GM12878 (cell line): ENCODE measurements around the gene APC2. TPM values are rescaled to one million over a fixed set of nuclear protein-coding genes. Genes with fewer than 3 reads are reported as not detected.
A peak's percentile ranks its signal among the peaks of the same experiment; 100 is the strongest.

ENCODE experiments used
- ATAC-seq: fragments of 200-7000 bp; cut with Tn5 transposase; 3 replicates; pipeline ENCODE4 v1.9.1; 2020; ENCODE audit warnings: mild to moderate bottlenecking, moderate library complexity
- BruUV-seq: library from RNA; stranded (reverse); fragments of 400-500 nt; replicated peaks from 2 replicates; lab custom pipeline; 2021; lab: Mats Ljungman, UMichigan
- CTCF ChIA-PET: fragments of 300-600 bp; sonication (Branson Sonifier 250); formaldehyde crosslinking; extraction: SDS; loops from one replicate; lab custom pipeline; 2021; ENCODE audit warnings: inconsistent platforms; lab: Yijun Ruan, JAX
- POLR2A ChIA-PET: fragments of 350-600 bp; formaldehyde crosslinking; extraction: SDS; loops from one replicate; lab custom pipeline; 2021; ENCODE audit warnings: inconsistent platforms; lab: Charles Lee
- RAD21 ChIA-PET: fragments of 300-600 bp; sonication (Branson Sonifier 250); formaldehyde crosslinking; loops from one replicate; lab custom pipeline; 2023; ENCODE audit warnings: antibody characterized with exemption; ENCODE audit not compliant: unreplicated experiment; lab: Charles Lee
- SMC1A ChIA-PET: fragments of 300-600 bp; sonication (Branson Sonifier 250); formaldehyde crosslinking; loops from one replicate; lab custom pipeline; 2023; ENCODE audit not compliant: unreplicated experiment, uncharacterized antibody; lab: Charles Lee
- DNase-seq: peaks from one replicate; pipeline ENCODE4 v3.0.0-alpha.2; 2011; ENCODE audit warnings: low read depth, low spot score
- FAIRE-seq: peaks from 3 replicates; lab custom pipeline; 2011; peaks lifted over from hg19 to GRCh38; lab: Jason Lieb, UNC
- H2AFZ ChIP-seq: 2 replicates; pipeline ENCODE4 v1.6.0; 2011; ENCODE audit warnings: low read depth, low read length, control low read depth; ENCODE audit not compliant: control insufficient read depth
- H3K27ac ChIP-seq: 2 replicates; pipeline ENCODE4 v1.5.1; 2011; ENCODE audit warnings: control low read depth; ENCODE audit not compliant: control insufficient read depth, insufficient read depth
- H3K27me3 ChIP-seq, 2 experiments: replicated peaks in 1 of 2; 2 replicates each; pipeline versions ENCODE4 v1.6.0 to v1.6.1; 2011; ENCODE audit warnings: low read length in 1 of 2; ENCODE audit not compliant: control insufficient read depth in 2 of 2, insufficient read depth in 2 of 2
- H3K36me3 ChIP-seq, 2 experiments: 2 replicates each; pipeline ENCODE4 v1.5.1; 2011; ENCODE audit warnings: low read length in 1 of 2; ENCODE audit not compliant: control insufficient read depth in 2 of 2, insufficient read depth in 2 of 2
- H3K4me1 ChIP-seq: 2 replicates; pipeline ENCODE4 v1.6.1; 2011; ENCODE audit warnings: mild to moderate bottlenecking, low read length, moderate library complexity, mixed read lengths; ENCODE audit not compliant: control insufficient read depth, insufficient read depth
- H3K4me2 ChIP-seq: 2 replicates; pipeline ENCODE4 v1.6.0; 2011; ENCODE audit warnings: control low read depth; ENCODE audit not compliant: control insufficient read depth, insufficient read depth
- H3K4me3 ChIP-seq: fragments of 200-600 bp; sonication (generic); 2 replicates; pipeline ENCODE4 v1.5.1; 2016
- H3K79me2 ChIP-seq: 2 replicates; pipeline ENCODE4 v1.6.0; 2011; ENCODE audit warnings: low read length; ENCODE audit not compliant: control insufficient read depth, insufficient read depth
- H3K9ac ChIP-seq: 2 replicates; pipeline ENCODE4 v1.8.0; 2011; ENCODE audit warnings: low read length, control low read depth, mixed read lengths; ENCODE audit not compliant: control insufficient read depth, insufficient read depth
- H3K9me3 ChIP-seq: replicated peaks from 3 replicates; pipeline ENCODE4 v1.5.1; 2011; ENCODE audit warnings: mild to moderate bottlenecking, low read length; ENCODE audit not compliant: control insufficient read depth, insufficient read depth
- H4K20me1 ChIP-seq: 2 replicates; pipeline ENCODE4 v1.6.0; 2011; ENCODE audit not compliant: control insufficient read depth, insufficient read depth
- CHD4 ChIP-seq: fragments of 200-600 bp; sonication (generic); IDR thresholded peaks from 2 replicates; pipeline ENCODE4 v1.6.1; 2016; ENCODE audit warnings: mild to moderate bottlenecking
- DPF2 ChIP-seq: fragments of 450-650 bp; IDR thresholded peaks from 2 replicates; pipeline ENCODE4 v1.6.1; 2017; ENCODE audit warnings: mild to moderate bottlenecking
- EED ChIP-seq: sonication (generic); IDR thresholded peaks from 2 replicates; pipeline ENCODE4 v1.6.1; 2016; ENCODE audit warnings: antibody characterized with exemption, low read depth
- FOS ChIP-seq: IDR thresholded peaks from 3 replicates; pipeline ENCODE4 v1.6.1; 2011; ENCODE audit warnings: borderline replicate concordance; ENCODE audit not compliant: insufficient read length; ENCODE audit errors: extremely low read depth
- HDGF ChIP-seq: fragments of 450-650 bp; IDR thresholded peaks from 2 replicates; pipeline ENCODE4 v1.6.1; 2016; ENCODE audit warnings: antibody characterized with exemption
- IKZF1 ChIP-seq: fragments of 450-650 bp; conservative IDR thresholded peaks from 2 replicates; pipeline ENCODE4 v1.6.1; 2017; ENCODE audit warnings: antibody characterized with exemption, mild to moderate bottlenecking
- MEF2B ChIP-seq: fragments of 450-650 bp; IDR thresholded peaks from 2 replicates; pipeline ENCODE4 v1.6.1; 2018; ENCODE audit warnings: mild to moderate bottlenecking, moderate library complexity; ENCODE audit not compliant: partially characterized antibody, poor library complexity, severe bottlenecking
- MYB ChIP-seq: fragments of 150-350 bp; IDR thresholded peaks from 2 replicates; pipeline ENCODE4 v1.6.1; 2014; ENCODE audit warnings: mild to moderate bottlenecking, low read depth, low read length, borderline replicate concordance
- NR2C2 ChIP-seq: IDR thresholded peaks from 2 replicates; pipeline ENCODE4 v1.6.1; 2011; ENCODE audit warnings: borderline replicate concordance, low read depth; ENCODE audit not compliant: control insufficient read depth, insufficient read length
- POLR2A ChIP-seq: IDR thresholded peaks from 2 replicates; pipeline ENCODE4 v1.6.1; 2011; ENCODE audit warnings: low read depth, mild to moderate bottlenecking, low read length
- SMC3 ChIP-seq: IDR thresholded peaks from 2 replicates; pipeline ENCODE4 v1.6.1; 2011; ENCODE audit warnings: low read length, improper control_type of control experiment, borderline replicate concordance
- YY1 ChIP-seq: IDR thresholded peaks from 2 replicates; pipeline ENCODE4 v1.6.1; 2011; ENCODE audit warnings: low read depth, mild to moderate bottlenecking, low read length
- ZNF207 ChIP-seq: fragments of 450-650 bp; IDR thresholded peaks from 2 replicates; pipeline ENCODE4 v1.6.1; 2014; ENCODE audit warnings: antibody characterized with exemption, mild to moderate bottlenecking, borderline replicate concordance
- ZNF274 ChIP-seq: IDR thresholded peaks from one replicate; pipeline ENCODE4 v1.8.0; 2011; ENCODE audit not compliant: insufficient read length, insufficient read depth
- WGBS: methylation state at CpG from one replicate; pipeline ENCODE4 v1.1.6; 2016; ENCODE audit warnings: low lambda C conversion rate; ENCODE audit not compliant: insufficient replicate concordance, insufficient coverage; ENCODE audit errors: missing lambda C conversion rate; 5-methylcytosine and 5-hydroxymethylcytosine counted together
- in situ Hi-C: fragments of 300-500 bp; cut with MboI; formaldehyde crosslinking; loops from 9 replicates; pipeline ENCODE4 v1.14.3; 2018; ENCODE audit warnings: mixed read lengths
- intact Hi-C: fragments of 100-400 bp; cut with micrococcal nuclease; formaldehyde crosslinking; loops from one replicate; pipeline ENCODE4 v1.14.2; 2022; ENCODE audit not compliant: unreplicated experiment
- polyA plus RNA-seq, 11 experiments: library from polyadenylated mRNA; depleted of rRNA in 4 of 11; unstranded in 6 of 11; stranded (reverse) in 5 of 11; fragments of >200 nt; fragmentation: Nextera tagmentation in 4 of 11; fragmentation: Illumina TruSeq in 1 of 11; extraction: Ambion mirVana in 4 of 11; extraction: Trizol in 1 of 11; gene quantifications; 1 replicate in 1 of 11; 2 replicates in 10 of 11; pipeline versions ENCODE4 v1.2.1 to v1.2.3, GENCODE V29; 2011 to 2016; ENCODE audit warnings: inconsistent platforms in 2 of 11, missing spikeins in 2 of 11, low read depth in 1 of 11
- total RNA-seq, 4 experiments: library from RNA; depleted of rRNA in 3 of 4; stranded (reverse); fragments of >200 nt in 3 of 4; fragmentation: Illumina TruSeq in 1 of 4; extraction: Trizol in 1 of 4; gene quantifications; 2 replicates each; pipeline versions ENCODE4 v1.2.1 to v1.2.3, GENCODE V29; 2013 to 2021
- TF ChIP-seq, protein P1 (sequence below): fragments of 450-650 bp; IDR thresholded peaks from 2 replicates; pipeline ENCODE4 v1.6.1; 2017; ENCODE audit warnings: antibody characterized with exemption, mild to moderate bottlenecking, moderate library complexity
- TF ChIP-seq, protein P2 (sequence below): fragments of 450-650 bp; IDR thresholded peaks from 2 replicates; pipeline ENCODE4 v1.6.1; 2014; ENCODE audit warnings: mild to moderate bottlenecking
- TF ChIP-seq, protein P3 (sequence below): fragments of 150-350 bp; IDR thresholded peaks from 2 replicates; pipeline ENCODE4 v1.6.1; 2014; ENCODE audit warnings: mild to moderate bottlenecking, low read depth, low read length
- TF ChIP-seq, protein P4 (sequence below): fragments of 450-650 bp; IDR thresholded peaks from 2 replicates; pipeline ENCODE4 v1.6.1; 2016; ENCODE audit warnings: mild to moderate bottlenecking

APC2 gene
- total and polyA plus RNA-seq, 10 of the 15 experiments (the other 5 are each of a cell fraction or from before 2014, with no cell fraction given), result under 0.01 to 0.73 (median 0.04) TPM; not detected in 5

DNA sequence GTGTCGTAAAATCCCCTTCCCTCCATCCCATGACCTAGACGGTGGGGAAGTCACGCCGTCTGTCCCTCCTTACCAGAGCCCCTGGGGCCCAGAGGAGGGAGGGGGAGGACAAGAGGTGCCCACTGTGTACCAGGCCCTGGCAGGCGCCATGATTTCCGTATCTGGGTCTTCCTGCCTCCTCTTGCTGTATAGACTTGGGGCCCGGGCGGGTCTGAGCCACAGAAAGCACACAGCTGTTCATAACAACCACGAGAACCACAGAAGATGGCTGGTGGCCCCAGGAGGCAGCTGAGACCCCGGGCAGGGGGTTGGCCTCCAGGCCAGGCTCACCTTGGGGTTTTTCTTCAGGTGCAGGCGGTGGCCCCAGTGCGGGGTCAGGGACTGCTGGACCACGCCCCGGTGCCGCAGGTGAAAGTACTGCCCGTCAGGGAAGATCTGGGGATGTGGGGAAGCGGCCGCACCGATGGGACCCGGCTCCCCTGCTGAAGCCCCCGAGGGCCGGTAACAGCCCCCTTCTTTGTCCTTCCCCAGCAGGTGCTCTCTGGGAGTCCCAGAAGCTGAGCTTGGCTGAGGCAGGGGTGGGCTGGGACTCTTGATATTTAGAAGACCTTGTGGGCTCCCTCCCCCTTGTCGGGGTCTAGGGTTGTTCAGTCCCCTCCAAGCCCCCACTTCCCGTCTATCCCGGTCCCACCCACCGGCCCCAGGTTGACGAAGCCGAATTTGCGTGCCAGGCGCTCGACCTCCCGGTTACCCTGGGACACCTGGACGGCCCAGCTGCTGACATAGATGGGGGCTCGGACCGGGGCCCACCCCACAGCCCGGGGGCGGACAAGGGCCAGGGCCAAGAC is 39.8 kb downstream of the APC2 start:
- in situ Hi-C loops, result no loop called here
- POLR2A ChIA-PET, result no interaction called here
- CTCF ChIA-PET, result no interaction called here
- TF ChIP-seq, protein P1, sequence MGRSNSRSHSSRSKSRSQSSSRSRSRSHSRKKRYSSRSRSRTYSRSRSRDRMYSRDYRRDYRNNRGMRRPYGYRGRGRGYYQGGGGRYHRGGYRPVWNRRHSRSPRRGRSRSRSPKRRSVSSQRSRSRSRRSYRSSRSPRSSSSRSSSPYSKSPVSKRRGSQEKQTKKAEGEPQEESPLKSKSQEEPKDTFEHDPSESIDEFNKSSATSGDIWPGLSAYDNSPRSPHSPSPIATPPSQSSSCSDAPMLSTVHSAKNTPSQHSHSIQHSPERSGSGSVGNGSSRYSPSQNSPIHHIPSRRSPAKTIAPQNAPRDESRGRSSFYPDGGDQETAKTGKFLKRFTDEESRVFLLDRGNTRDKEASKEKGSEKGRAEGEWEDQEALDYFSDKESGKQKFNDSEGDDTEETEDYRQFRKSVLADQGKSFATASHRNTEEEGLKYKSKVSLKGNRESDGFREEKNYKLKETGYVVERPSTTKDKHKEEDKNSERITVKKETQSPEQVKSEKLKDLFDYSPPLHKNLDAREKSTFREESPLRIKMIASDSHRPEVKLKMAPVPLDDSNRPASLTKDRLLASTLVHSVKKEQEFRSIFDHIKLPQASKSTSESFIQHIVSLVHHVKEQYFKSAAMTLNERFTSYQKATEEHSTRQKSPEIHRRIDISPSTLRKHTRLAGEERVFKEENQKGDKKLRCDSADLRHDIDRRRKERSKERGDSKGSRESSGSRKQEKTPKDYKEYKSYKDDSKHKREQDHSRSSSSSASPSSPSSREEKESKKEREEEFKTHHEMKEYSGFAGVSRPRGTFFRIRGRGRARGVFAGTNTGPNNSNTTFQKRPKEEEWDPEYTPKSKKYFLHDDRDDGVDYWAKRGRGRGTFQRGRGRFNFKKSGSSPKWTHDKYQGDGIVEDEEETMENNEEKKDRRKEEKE, result no peak
- TF ChIP-seq MEF2B (no peak), CHD4 (no peak), IKZF1 (peak; percentile 31; the same call in 1 of the 2 replicates), DPF2 (0 out of 2 replicates have a peak, but pooled peaks have one; percentile 43), SMC3 (no peak), EED (no peak), ZNF274 (no peak), ZNF207 (no peak), FOS (no peak), NR2C2 (no peak), POLR2A (peak; percentile 44; the same call in 1 of the 2 replicates), HDGF (no peak), YY1 (0 out of 2 replicates have a peak, but pooled peaks have one; percentile 48), MYB (no peak)
- TF ChIP-seq, protein P2, sequence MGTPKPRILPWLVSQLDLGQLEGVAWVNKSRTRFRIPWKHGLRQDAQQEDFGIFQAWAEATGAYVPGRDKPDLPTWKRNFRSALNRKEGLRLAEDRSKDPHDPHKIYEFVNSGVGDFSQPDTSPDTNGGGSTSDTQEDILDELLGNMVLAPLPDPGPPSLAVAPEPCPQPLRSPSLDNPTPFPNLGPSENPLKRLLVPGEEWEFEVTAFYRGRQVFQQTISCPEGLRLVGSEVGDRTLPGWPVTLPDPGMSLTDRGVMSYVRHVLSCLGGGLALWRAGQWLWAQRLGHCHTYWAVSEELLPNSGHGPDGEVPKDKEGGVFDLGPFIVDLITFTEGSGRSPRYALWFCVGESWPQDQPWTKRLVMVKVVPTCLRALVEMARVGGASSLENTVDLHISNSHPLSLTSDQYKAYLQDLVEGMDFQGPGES, result no peak
- TF ChIP-seq, protein P3, sequence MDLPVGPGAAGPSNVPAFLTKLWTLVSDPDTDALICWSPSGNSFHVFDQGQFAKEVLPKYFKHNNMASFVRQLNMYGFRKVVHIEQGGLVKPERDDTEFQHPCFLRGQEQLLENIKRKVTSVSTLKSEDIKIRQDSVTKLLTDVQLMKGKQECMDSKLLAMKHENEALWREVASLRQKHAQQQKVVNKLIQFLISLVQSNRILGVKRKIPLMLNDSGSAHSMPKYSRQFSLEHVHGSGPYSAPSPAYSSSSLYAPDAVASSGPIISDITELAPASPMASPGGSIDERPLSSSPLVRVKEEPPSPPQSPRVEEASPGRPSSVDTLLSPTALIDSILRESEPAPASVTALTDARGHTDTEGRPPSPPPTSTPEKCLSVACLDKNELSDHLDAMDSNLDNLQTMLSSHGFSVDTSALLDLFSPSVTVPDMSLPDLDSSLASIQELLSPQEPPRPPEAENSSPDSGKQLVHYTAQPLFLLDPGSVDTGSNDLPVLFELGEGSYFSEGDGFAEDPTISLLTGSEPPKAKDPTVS, result no peak
- TF ChIP-seq, protein P4, sequence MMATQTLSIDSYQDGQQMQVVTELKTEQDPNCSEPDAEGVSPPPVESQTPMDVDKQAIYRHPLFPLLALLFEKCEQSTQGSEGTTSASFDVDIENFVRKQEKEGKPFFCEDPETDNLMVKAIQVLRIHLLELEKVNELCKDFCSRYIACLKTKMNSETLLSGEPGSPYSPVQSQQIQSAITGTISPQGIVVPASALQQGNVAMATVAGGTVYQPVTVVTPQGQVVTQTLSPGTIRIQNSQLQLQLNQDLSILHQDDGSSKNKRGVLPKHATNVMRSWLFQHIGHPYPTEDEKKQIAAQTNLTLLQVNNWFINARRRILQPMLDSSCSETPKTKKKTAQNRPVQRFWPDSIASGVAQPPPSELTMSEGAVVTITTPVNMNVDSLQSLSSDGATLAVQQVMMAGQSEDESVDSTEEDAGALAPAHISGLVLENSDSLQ, result no peak

More for the DNA sequence above, 39.8 kb downstream of the APC2 start:
- WGBS, result 23% methylated on average over 35 of the region's 37 CpGs
- Histone ChIP-seq H3K9me3 (no peaks in the 10 kb centered on the region), H4K20me1 (no peaks in the 10 kb centered on the region), H3K27me3 (no peaks in the 10 kb centered on the region; a peak in 1 of 4 replicates), H3K27ac (no peak overlapping the region), H3K36me3 (no peaks in the 10 kb centered on the region), H3K4me3 (peak overlapping the region; percentile 63; the same call in 1 of the 2 replicates), H2AFZ (peak overlapping the region; percentile 80), H3K4me2 (peak overlapping the region; percentile 80), H3K79me2 (no peaks in the 10 kb centered on the region), H3K9ac (peak overlapping the region; percentile 52; the same call in 1 of the 2 replicates), H3K4me1 (no peaks in the 10 kb centered on the region; the same call in 1 of the 2 replicates)
- no TSS peak for BruUV-seq
- intact Hi-C loops, result no loop called here
- SMC1A ChIA-PET, result no interaction called here
- ATAC-seq (no peak), DNase-seq (no peak), FAIRE-seq (no peak)
- RAD21 ChIA-PET, result no interaction called here
